Tibial nerve (tissue), 4 donors: ENCODE data around the gene METRNL. TPM values are rescaled to one million over a fixed set of nuclear protein-coding genes. Genes with fewer than 3 reads are reported as not detected.

ENCODE experiments used
- DNase-seq, 2 donors: peaks; one replicate each; pipeline ENCODE4 v3.0.0-alpha.2; 2019; ENCODE audit warnings: low spot score in 2 of 2
- H3K27ac ChIP-seq, 4 donors: fragments of 200-600 bp; sonication (generic) in 3 of 4; one replicate each; pipeline ENCODE4 v1.5.1; 2017 to 2019; ENCODE audit warnings: mild to moderate bottlenecking in 1 of 4
- H3K27me3 ChIP-seq, 2 donors: fragments of 200-600 bp; sonication (generic) in 1 of 2; one replicate each; pipeline versions ENCODE4 v1.5.1 to v1.6.0; 2017 to 2019
- H3K36me3 ChIP-seq, 3 donors: fragments of 200-600 bp; sonication (generic); one replicate each; pipeline ENCODE4 v1.5.1; 2018 to 2019
- H3K4me1 ChIP-seq, 4 donors: fragments of 200-600 bp; sonication (generic) in 3 of 4; one replicate each; pipeline ENCODE4 v1.5.1; 2017 to 2019
- H3K4me3 ChIP-seq, 4 donors: fragments of 200-600 bp; sonication (generic) in 3 of 4; one replicate each; pipeline ENCODE4 v1.5.1; 2017 to 2019; ENCODE audit warnings: mild to moderate bottlenecking in 1 of 4, moderate library complexity in 1 of 4
- H3K9me3 ChIP-seq, 4 donors: fragments of 200-600 bp; sonication (generic) in 3 of 4; one replicate each; pipeline ENCODE4 v1.5.1; 2017 to 2019
- CTCF ChIP-seq, 5 experiments: fragments of 200-600 bp in 3 of 5; fragments of 450-650 bp in 2 of 5; sonication (generic) in 3 of 5; IDR thresholded peaks; one replicate each; pipeline ENCODE4 v1.5.1; 2016 to 2019; ENCODE audit warnings: antibody characterized with exemption in 5 of 5, mild to moderate bottlenecking in 3 of 5, moderate library complexity in 2 of 5
- EP300 ChIP-seq, 2 donors: sonication (generic); formaldehyde crosslinking; IDR thresholded peaks; one replicate each; pipeline ENCODE4 v1.6.1; 2017; ENCODE audit warnings: antibody characterized with exemption in 2 of 2, mild to moderate bottlenecking in 1 of 2
- POLR2A ChIP-seq, 2 donors: fragments of 450-650 bp; IDR thresholded peaks; one replicate each; pipeline ENCODE4 v1.6.1; 2017; ENCODE audit warnings: antibody characterized with exemption in 2 of 2, mild to moderate bottlenecking in 2 of 2, moderate library complexity in 2 of 2
- WGBS, 2 donors: methylation state at CpG; one replicate each; pipeline ENCODE4 v1.1.5; 2018; 5-methylcytosine and 5-hydroxymethylcytosine counted together
- total RNA-seq, 4 donors: library from RNA; depleted of rRNA; stranded (reverse); fragments of >200 nt; gene quantifications; one replicate each; pipeline ENCODE4 v1.1.0, GENCODE V29; 2016

Gene METRNL
- total RNA-seq, 4 donors from 2014 or later: 112 to 162 (median 147) TPM

GRCh38 chr17:83111516-83112282, 32.3 kb downstream of the METRNL start:
- 83 to 84% methylated on average over 34 to 35 of the region's 35 CpGs for WGBS, 2 donors
- peaks cover 0 to 61% (median 24%) of the 10 kb centered on the region in 4 donors for H3K4me1 ChIP-seq
- H3K27ac ChIP-seq: peak overlapping the region; percentile 66 to 88 (median 78)
- no peaks in the 10 kb centered on the region for H3K9me3 ChIP-seq
- H3K36me3 ChIP-seq: no peaks in the 10 kb centered on the region
- no peaks in the 10 kb centered on the region for H3K27me3 ChIP-seq
- no peak overlapping the region for H3K4me3 ChIP-seq
- TF ChIP-seq POLR2A (IDR thresholded peaks at IDR 0.05): no peak
- no peak for TF ChIP-seq EP300 (IDR thresholded peaks at IDR 0.05)
- TF ChIP-seq CTCF (IDR thresholded peaks at IDR 0.05): no peak
- DNase-seq: no peak

GRCh38 chr17:83113381-83113780, 34.0 kb downstream of the METRNL start:
- Histone ChIP-seq H3K4me1 (peaks cover 0 to 44% (median 20%) of the 10 kb centered on the region in 4 donors), H3K27me3 (no peaks in the 10 kb centered on the region), H3K27ac (peak overlapping the region in 2 of 4 donors; percentile 10 to 83), H3K4me3 (no peak overlapping the region), H3K9me3 (no peaks in the 10 kb centered on the region), H3K36me3 (no peaks in the 10 kb centered on the region)
- TF ChIP-seq CTCF (IDR thresholded peaks at IDR 0.05) (no peak), POLR2A (IDR thresholded peaks at IDR 0.05) (no peak), EP300 (IDR thresholded peaks at IDR 0.05) (no peak)
- no peak for DNase-seq
- 89 to 94% methylated on average over 6 to 11 of the region's 11 CpGs for WGBS, 2 donors

- H3K9me3 ChIP-seq: no peaks in the 10 kb centered on the region
- no peaks in the 10 kb centered on the region for H3K27me3 ChIP-seq
- H3K4me3 ChIP-seq: no peak overlapping the region
- 78 to 90% methylated on average over 14 to 19 of the region's 22 CpGs for WGBS, 2 donors
- no peak for DNase-seq
- no peak for TF ChIP-seq CTCF (IDR thresholded peaks at IDR 0.05)
- TF ChIP-seq POLR2A (IDR thresholded peaks at IDR 0.05): no peak
- no peak for TF ChIP-seq EP300 (IDR thresholded peaks at IDR 0.05)
- peaks cover 0 to 43% (median 20%) of the 10 kb centered on the region in 4 donors for H3K4me1 ChIP-seq
- peak overlapping the region in 2 of 4 donors; percentile 10 to 83 for H3K27ac ChIP-seq
- no peaks in the 10 kb centered on the region for H3K36me3 ChIP-seq
Observed at GRCh38 chr17:83113792-83114191, 34.4 kb downstream of the METRNL start.

- Histone ChIP-seq H3K9me3 (no peaks in the 10 kb centered on the region), H3K27ac (no peak overlapping the region), H3K4me1 (peaks cover 0 to 39% (median 14%) of the 10 kb centered on the region in 4 donors), H3K4me3 (no peak overlapping the region), H3K27me3 (no peaks in the 10 kb centered on the region), H3K36me3 (no peaks in the 10 kb centered on the region)
- 91 to 94% methylated on average over 15 of the region's 15 CpGs for WGBS, 2 donors
- TF ChIP-seq EP300 (IDR thresholded peaks at IDR 0.05) (no peak), POLR2A (IDR thresholded peaks at IDR 0.05) (no peak), CTCF (IDR thresholded peaks at IDR 0.05) (no peak)
- DNase-seq: no peak
Observed at GRCh38 chr17:83114706-83115105, 35.3 kb downstream of the METRNL start.

GRCh38 chr17:83115202-83115651, 35.8 kb downstream of the METRNL start:
- H3K27ac ChIP-seq: no peak overlapping the region
- no peak overlapping the region for H3K4me3 ChIP-seq
- peaks cover 0 to 34% (median 11%) of the 10 kb centered on the region in 4 donors for H3K4me1 ChIP-seq
- TF ChIP-seq POLR2A (IDR thresholded peaks at IDR 0.05): no peak
- TF ChIP-seq EP300 (IDR thresholded peaks at IDR 0.05): no peak
- TF ChIP-seq CTCF (IDR thresholded peaks at IDR 0.05): no peak
- H3K36me3 ChIP-seq: no peaks in the 10 kb centered on the region
- WGBS, 2 donors: 94 to 96% methylated on average over 19 of the region's 19 CpGs
- no peaks in the 10 kb centered on the region for H3K27me3 ChIP-seq
- H3K9me3 ChIP-seq: no peaks in the 10 kb centered on the region
- no peak for DNase-seq
